GM19438 (cell line): Measurements from ENCODE around the gene ZAR1L.

Experiments
- ATAC-seq: cut with Tn5 transposase; IDR thresholded peaks from one replicate; pipeline ENCODE4 v1.9.1; 2021; ENCODE audit warnings: low read depth; ENCODE audit not compliant: unreplicated experiment

ZAR1L gene

DNA sequence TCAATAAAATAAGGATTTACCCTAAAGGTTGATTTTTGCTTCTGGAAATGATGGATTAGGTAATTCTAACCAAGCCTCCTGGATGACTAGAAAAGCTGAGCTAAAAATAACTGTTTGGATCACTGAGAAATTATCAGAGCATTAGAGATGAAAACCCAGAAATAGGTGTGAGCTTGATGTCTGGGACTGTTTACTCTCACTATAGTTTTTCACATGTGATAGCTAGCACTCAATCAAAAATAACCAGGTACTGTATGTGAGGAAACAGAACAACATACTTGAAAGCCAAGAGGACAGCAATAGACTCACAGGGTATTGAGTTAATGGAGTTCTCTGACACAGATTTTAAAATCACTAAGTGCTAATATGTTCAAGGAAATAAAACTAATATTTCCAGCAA lies 9.5 kb downstream of the ZAR1L start:
- no peak for ATAC-seq

DNA sequence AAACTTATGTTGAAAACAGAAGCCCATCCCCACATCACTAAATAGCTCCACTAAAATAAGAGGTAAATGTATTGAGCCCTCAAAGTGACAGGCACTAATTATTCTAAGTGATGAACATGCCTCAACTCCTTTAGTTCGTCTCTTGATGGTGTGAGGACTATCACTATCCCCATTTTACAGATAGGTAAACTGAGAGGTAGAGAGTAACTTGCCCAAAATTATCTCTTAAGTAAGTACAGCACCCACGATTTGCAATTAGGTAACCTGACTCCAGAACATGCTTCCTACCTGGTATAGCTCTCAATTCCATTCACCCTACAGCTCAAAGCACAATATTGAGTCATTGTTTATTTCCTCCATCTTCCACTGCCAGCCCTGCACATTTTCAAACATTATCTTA lies 12.7 kb downstream of the ZAR1L start:
- no peak for ATAC-seq

DNA sequence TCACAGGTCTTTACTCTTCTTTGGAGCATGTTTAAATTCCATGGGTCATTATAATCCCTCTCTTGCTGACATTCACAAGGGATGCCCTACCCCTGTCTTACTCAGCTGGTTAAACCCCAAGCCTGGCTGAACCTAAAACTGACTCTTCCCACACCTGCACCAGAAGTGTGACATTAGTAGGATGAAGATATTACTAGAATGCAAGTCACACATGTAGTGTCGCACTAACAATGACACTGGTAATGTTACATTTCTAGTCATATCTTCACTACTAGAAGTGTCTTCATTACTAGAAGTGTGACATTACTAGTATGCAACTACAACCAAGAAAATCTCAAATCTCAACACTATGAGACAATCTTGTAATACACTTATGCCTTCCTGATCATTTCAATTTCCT lies 14.2 kb downstream of the ZAR1L start:
- no peak for ATAC-seq

DNA sequence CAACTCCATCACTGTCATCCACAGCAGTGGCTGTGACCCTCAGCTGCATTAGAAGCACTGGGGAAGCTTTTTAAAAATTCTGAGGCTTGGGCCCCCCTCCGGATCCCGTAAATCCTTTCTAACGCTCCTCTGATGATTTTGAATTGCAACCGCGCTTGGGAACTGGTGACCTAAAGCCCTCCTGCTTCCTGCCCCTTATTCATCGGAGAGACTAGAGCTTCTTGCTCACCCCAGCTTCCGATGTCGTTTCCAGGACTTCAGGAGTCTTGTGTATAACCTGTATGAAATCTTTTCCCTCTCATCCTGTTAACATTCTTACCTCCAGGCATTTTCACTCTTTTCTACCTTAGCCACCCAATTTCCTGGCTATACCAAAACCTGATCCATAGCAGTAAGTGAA lies 14.8 kb downstream of the ZAR1L start:
- ATAC-seq: no peak

DNA sequence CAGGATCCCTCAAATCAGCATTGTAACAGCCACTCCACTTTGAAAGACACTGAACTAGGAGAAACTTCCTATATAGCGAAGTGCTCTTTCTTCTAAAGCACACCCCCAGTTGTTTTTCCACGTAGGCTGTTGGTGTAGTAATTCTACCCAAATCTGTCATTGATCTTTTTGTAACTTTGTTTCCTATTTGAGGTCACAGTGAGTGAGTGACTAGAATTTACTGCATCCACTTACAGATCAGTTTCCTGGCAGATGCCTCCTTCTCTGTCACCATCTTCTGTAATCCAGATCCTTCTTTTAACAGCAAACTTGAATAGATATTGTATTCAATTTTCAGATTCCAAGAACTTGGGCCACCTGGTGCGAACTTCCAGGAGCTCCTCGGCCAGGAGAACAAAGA lies 15.3 kb downstream of the ZAR1L start:
- no peak for ATAC-seq

DNA sequence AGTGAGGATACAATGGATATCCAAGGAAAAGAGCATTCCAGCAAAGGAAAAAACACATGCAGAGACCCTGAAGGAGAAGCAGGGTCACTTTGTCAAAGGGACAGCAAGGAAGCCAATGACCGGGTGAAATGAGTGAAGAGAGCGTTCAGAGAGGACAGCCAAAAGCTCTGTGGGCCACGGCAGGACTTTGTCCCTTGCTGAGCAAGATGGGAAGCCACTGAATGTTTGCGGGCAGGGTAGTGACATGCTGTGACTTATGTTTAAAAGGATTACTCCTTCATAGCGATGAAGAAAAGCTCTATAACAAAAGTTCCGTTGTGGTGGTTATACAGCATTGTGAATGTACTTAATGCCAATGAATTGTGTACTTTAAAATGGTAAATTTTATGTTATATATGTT lies 16.5 kb downstream of the ZAR1L start:
- ATAC-seq: no peak

DNA sequence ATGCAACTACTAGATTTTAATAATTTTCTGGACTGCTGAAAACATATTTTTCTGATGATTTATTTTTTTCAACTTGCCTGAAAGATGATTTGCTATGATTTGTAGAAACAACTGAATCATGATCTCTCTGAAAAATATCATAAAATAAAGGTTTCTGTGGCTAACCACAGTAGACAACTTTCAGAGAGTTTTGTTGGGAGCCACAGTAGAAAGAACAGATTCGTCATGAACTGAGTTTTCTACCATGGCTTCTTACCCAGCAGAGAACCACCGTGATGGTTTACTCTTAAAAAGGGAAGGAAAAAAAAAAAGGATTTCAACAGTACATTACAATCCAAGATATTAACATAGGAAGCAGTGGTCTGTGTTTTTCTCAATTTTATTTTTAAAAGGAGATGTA lies 18.0 kb downstream of the ZAR1L start:
- ATAC-seq: no peak

DNA sequence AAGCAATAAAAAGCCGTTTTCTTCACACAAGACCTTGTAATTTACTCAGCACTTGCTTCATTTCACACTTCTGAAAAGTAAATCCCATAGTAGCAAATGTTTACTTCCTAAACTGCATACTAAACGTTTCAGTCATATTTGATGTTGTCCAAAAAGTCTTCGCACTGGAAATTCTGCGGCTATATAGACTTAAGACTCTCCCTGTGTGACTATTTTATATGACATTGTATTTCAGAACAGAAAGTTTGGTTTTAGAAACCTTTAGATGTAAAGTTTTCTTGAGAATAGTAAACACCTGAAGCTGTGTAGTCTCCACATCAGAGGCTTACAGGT lies 29.6 kb downstream of the ZAR1L start:
- no peak for ATAC-seq

DNA sequence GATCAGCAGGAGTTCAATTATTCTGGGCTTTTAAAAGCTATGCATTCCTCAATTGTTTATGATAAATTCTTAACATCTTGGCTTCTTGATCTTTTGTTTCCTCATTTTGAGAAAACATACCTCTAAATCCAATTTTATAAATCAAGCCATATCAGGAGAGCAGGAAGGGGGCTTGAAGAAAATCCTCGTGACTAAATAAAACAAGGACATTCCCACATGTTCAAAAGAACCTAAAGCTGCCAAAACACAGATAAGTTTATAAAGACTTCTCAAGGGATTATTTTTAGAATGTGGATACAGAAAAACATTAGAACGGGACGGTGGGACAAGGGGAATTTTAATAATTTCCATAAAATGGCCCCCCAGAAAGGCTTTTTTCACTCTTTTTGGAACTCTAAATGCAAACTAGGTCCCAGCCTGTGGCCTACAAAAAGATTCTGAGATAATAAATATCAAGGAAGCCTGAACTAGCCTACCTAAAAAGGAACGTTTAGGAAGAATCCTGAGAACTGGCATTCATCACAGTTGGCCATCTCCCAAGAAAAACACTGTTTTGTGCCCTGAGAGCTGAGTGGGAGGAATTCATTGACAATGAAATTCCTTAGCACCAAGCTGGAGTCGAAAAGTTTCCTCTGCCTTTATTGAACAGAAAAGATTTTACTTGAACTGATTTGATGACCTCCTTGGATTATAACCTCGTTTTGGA lies 30.1 kb downstream of the ZAR1L start:
- ATAC-seq: no peak

DNA sequence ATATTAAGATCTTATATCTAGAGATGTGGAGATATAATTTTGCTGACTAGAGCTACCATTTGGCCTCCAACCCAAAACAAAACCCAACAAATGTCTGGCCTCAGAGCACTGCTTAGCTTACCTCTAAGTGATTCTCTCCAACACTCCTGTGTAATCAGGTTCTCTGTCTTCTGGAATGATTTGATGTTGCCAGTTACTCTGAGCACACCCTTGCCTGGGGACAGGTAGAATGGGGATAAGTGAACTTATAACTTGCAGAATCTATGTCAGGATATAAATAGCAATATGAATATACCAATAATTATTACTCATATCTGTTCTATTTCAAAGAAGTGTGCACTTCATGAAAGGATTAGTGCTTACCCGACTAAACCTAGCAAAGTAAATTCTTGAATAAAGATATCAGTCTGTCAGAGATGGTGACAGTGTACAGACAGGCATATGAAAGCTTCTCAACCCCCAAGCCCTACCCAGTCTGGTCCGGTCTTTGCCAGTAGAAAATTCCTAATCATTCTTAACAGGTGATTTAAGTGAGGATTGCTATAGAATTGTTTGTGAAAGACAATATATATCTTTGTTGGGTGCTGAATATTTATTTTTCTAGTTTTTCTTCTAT lies 33.0 kb downstream of the ZAR1L start:
- ATAC-seq: no peak

DNA sequence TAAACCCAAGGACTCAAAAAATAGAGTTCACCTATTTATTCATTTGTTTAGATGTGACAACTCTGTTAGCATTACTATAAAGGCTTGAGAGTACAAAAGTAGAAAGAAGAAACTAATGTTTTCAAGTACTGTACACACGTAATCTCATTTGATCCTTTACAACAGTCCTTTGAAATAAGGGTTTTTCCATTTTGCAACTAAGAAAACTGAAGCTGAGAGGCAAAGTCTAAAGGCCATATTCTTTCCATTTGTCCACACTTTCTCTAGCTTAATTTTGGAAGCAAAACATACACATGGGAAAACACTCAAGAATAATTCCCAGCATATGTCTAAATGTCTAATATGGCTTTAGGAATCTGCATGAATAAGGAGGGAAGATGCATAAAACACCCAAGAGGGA lies 34.1 kb downstream of the ZAR1L start:
- no peak for ATAC-seq

DNA sequence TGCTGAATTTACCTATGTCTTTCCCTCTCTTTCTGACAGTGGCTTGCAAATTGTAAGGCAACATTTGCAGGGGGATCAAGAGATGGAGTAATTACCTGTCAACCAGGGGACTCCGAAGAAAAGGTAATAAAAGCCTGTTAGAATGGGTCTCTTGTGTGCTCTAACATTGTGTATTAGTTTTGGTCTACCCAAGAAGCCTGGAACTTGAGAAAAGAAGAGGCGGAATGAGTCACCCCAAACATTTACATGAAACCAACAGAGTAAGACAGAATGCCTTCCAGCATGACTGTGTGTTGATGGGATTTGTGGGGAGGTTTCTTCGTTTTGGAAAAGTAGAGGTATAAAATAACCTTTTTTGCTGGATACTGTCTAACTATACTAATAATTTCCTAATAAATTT lies 36.7 kb downstream of the ZAR1L start:
- no peak for ATAC-seq

DNA sequence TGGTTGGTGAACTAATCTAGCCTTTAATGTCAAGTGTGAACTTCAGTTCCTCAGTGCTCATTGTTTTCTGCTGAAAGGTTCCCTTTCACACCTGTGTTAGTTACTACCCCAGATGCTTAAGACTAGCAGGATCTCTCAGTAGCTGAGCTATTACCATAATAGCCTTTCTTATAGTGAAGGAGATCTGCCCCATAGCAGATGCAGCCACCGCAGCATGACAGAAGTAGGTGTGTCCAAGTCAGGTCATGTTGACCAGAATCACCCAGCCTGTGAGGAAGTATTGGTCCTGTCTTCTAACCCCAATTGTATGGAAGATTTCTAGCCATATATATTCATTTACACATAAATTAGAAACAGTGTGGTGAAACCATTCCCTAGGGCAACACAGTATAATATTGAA lies 37.3 kb downstream of the ZAR1L start:
- no peak for ATAC-seq

DNA sequence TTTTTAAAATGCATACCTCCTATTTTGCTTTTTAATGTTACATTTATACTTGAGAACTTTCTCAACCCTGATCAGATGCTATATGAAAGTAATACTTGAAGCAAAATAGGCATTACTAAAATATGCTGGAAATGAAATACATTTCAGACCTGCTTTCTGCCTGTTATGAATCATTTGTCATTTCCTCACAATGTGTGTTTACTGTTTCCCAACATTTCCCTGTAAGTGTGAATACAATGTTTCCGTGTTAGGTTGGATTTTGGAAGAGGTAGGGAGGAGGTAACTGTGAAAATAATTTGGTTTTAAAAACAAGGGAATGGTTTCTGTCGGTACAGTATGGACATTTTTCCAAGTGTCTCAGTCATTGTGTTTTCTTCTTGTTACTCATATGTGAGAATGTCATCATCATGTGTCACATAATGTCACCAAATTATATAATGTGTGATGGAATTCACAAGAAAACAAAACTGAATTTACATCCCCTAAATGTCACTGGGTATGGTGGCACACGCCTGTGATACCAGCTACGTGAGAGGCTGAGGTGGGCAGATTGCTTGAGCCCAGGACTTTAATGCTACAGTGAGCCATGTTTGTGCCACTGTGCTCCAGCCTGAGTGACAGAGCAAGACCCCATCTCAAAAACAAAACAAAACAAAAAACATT lies 43.0 kb downstream of the ZAR1L start:
- no peak for ATAC-seq

DNA sequence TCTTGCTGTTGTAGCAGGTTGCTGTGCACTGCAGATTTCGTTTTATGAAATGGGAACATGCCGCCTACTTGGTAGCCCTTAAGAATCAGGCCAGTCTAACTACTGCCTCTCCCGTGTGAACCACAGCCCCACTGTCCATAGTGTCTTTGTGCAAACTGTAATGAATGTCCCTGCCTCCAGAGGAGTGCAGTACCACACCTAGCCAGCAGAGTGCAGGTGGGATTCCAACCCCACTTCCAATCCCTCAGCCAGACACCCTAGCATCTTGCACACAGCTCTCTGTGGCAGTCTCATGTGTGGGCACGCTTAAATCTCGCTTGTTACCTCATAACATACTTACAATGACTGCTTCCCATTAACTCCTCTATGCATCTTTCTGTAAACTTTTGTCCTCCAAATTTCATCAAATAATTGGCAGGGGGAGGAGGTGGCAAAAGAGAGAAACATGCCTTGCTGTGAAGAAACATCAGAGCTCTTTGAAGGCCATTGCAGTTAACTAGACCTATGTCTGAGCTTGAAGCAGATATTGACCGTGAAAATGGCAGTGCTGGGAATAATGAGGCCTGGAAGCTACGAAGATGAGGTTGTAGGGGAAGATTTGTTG lies 47.2 kb downstream of the ZAR1L start:
- ATAC-seq: no peak

DNA sequence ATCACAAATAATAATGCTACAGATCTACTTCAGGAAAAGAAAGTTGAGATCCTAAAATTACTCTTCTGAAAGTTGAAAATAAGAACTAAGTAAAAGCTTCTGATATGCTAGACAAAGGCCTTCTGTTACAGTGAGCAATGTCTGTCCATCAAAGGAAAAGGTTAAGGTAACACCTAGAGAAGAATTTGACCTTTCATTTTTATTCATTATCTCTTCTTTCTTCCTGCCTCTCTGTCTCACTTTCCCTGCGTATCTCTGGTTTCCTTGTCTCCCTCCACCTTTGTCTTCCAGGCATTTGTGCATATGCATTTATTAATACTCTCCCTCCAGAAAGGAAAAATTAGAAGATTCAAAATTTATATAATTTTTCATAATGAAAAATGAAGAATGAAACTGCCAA lies 49.0 kb downstream of the ZAR1L start:
- no peak for ATAC-seq

DNA sequence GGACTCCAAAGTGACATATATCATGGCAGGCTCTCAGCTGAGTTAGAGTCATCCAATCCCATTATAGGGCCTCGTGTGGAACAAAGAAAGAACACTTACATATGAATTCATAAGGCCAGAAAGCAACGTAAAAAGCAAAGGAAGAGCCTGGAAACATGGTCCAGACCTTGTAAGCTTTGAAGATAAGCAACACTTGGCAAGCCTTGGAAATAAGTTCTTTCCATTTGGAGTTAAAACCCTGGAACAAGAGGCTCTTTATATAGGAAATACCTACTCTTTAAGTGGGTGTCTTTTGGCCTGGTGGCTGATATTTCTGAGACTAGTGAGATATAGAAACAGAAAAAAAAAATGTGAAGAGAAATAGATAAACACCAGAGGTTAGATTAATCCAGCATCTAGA lies 49.4 kb downstream of the ZAR1L start:
- ATAC-seq: no peak

DNA sequence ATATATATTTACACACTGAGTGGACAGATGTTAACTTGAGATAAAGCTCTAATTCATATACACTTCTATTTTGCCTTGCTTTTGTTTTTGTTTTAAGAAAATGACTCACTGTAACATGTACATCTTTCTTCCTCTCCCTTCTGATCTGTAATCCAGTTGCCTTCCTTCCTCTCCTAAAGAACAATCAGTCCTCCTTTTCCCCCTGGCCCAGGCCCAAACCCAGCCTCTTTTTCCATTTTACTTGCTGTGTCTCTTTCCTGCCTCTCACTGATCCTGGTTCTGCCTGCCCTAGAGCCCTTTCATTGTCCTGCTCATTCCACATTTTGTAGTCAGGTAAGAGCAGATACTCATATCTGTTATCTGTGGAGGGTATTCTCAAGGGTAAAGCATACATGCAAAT lies 50.8 kb downstream of the ZAR1L start:
- ATAC-seq: no peak

DNA sequence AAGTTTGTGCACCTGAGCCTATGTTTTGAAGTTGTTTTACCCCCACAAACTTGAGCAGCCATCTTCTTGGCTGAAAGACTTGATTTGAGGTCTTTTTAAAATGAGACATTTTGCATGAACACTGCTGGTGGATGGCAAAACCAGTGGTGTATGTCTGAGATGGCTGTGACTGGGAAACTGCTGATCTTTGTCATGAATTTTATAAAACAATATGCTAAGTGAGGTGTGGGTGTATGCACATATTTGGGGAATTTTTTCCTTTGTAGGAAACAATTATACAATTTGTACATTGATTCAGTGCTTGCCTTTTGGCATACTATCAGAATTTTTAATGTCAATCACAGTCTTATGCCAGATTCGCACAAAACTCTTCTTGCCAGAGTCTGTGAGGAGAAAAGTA lies 52.5 kb downstream of the ZAR1L start:
- no peak for ATAC-seq

DNA sequence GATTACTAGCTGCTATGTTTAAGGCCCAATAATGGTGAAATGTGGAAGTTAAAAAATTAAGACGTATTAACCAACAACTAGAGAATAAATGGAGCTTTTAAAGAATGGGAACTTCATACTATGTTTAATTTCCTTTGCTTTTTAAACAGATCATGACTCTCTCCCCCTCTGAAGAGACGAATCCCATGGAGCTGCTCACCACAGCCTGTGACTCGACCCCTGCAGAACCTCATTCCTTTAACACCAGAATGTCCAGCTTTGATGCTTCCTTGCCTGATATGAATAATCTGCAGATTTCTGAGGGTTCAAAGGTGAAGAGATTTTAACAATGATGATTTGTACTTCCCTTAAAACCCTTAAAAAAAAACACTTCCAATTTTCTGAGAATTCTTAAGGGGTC lies 53.0 kb downstream of the ZAR1L start:
- no peak for ATAC-seq

DNA sequence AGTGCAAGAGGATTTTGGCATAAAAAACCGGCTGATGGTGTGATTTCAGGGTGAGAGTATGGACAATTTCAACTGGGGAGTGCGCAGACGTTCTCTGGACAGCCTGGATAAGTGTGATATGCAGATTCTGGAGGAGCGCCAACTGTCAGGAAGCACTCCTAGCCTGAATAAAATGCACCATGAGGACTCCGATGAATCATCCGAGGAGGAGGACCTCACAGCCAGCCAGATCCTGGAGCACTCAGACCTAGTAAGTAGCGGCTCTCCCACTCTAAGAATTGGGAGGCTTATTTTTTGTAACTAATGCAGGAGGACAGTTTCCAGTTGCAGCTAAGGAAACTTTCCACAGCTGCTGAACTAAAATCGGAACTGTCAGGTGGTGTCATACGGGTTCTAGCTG lies 53.6 kb downstream of the ZAR1L start:
- ATAC-seq: no peak

DNA sequence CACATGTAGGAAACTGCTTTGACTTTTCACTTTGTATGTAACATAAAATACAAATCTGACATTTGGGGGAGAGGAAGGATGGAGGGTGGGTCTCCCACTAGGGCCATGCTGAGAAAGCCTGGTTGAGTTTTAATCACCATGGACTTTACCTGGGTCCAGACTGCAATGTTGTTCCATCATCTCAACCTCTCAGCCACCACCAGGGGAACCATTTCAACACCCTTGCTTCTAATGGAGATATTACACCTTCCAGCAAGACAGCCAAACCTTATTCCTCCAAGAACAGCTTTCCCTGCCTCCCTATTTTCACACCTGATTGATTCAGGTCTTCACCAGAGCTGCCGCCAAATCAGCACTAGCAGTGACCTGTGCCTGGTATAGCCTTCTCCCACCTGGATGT lies 56.0 kb downstream of the ZAR1L start:
- no peak for ATAC-seq
